CD14-positive monocyte (primary cell): ENCODE measurements around the gene STARD13. TPM values are rescaled to one million over a fixed set of nuclear protein-coding genes. Genes with fewer than 3 reads are reported as not detected.

Experiments used
- DNase-seq, 3 donors: peaks; one replicate each; pipeline ENCODE4 v3.0.0-alpha.2; 2011 to 2022
- H2AFZ ChIP-seq: 2 replicates; pipeline ENCODE4 v1.6.0; 2012; ENCODE audit warnings: mild to moderate bottlenecking, low read depth, low read length, inconsistent platforms; ENCODE audit not compliant: insufficient read depth, poor library complexity, severe bottlenecking
- H3K27ac ChIP-seq, 2 donors: 1 replicate in 1 of 2; 2 replicates in 1 of 2; pipeline ENCODE4 v1.5.1; 2012 to 2013; ENCODE audit warnings: low read length in 2 of 2, control low read depth in 1 of 2, inconsistent platforms in 1 of 2, low read depth in 1 of 2, mild to moderate bottlenecking in 1 of 2
- H3K27me3 ChIP-seq, 2 donors: one replicate each; pipeline versions ENCODE4 v1.6.0 to v1.6.1; 2011 to 2013; ENCODE audit warnings: low read length in 2 of 2; ENCODE audit not compliant: control insufficient read depth in 2 of 2, insufficient read depth in 2 of 2
- H3K36me3 ChIP-seq, 2 donors: replicated peaks in 1 of 2; 1 replicate in 1 of 2; 2 replicates in 1 of 2; pipeline versions ENCODE4 v1.5.1 to v1.6.1; 2012 to 2013; ENCODE audit warnings: low read length in 2 of 2, control low read depth in 1 of 2, inconsistent platforms in 1 of 2, mild to moderate bottlenecking in 1 of 2; ENCODE audit not compliant: insufficient read depth in 2 of 2, control insufficient read depth in 1 of 2
- H3K4me1 ChIP-seq, 2 donors: 1 replicate in 1 of 2; 2 replicates in 1 of 2; pipeline versions ENCODE4 v1.5.1 to v1.6.1; 2012 to 2013; ENCODE audit warnings: low read length in 2 of 2, control low read depth in 1 of 2, inconsistent platforms in 1 of 2, mild to moderate bottlenecking in 1 of 2, moderate library complexity in 1 of 2; ENCODE audit not compliant: insufficient read depth in 2 of 2, control insufficient read depth in 1 of 2
- H3K4me2 ChIP-seq: replicated peaks from 2 replicates; pipeline ENCODE3; 2012; ENCODE audit warnings: low read length, moderate library complexity, mild to moderate bottlenecking; ENCODE audit not compliant: poor library complexity, severe bottlenecking; ENCODE audit errors: extremely low read depth
- H3K4me3 ChIP-seq, 3 experiments: fragments of 200-600 bp in 1 of 3; sonication (generic) in 1 of 3; replicated peaks in 1 of 3; 1 replicate in 2 of 3; 2 replicates in 1 of 3; pipeline ENCODE4 v1.5.1; 2011 to 2013; ENCODE audit warnings: low read length in 3 of 3, mild to moderate bottlenecking in 3 of 3, control low read depth in 2 of 3, low read depth in 2 of 3, inconsistent platforms in 1 of 3, moderate library complexity in 1 of 3
- H3K79me2 ChIP-seq: 2 replicates; pipeline ENCODE4 v1.6.0; 2012; ENCODE audit warnings: mild to moderate bottlenecking, control low read depth, inconsistent platforms, low read length, moderate library complexity; ENCODE audit not compliant: insufficient read depth
- H3K9ac ChIP-seq: 2 replicates; pipeline ENCODE4 v1.6.0; 2017; ENCODE audit warnings: low read length, mild to moderate bottlenecking; ENCODE audit not compliant: insufficient read depth, poor library complexity, severe bottlenecking
- H3K9me3 ChIP-seq, 2 donors: replicated peaks in 1 of 2; 1 replicate in 1 of 2; 2 replicates in 1 of 2; pipeline versions ENCODE4 v1.5.1 to v1.6.1; 2012 to 2013; ENCODE audit warnings: low read length in 2 of 2, control low read depth in 1 of 2; ENCODE audit not compliant: control insufficient read depth in 1 of 2, insufficient read depth in 1 of 2
- H4K20me1 ChIP-seq: 2 replicates; pipeline ENCODE4 v1.6.0; 2012; ENCODE audit warnings: mild to moderate bottlenecking, low read length, control low read depth, moderate library complexity; ENCODE audit not compliant: insufficient read depth
- H3K27ac Mint-ChIP-seq, 7 donors: one replicate each; pipeline ENCODE4 v1.8.0; 2020; ENCODE audit warnings: mild to moderate bottlenecking in 7 of 7, mixed read lengths in 7 of 7, moderate library complexity in 6 of 7, inconsistent platforms in 2 of 7
- H3K27me3 Mint-ChIP-seq, 3 donors: one replicate each; pipeline ENCODE4 v1.8.0; 2021 to 2022; ENCODE audit warnings: low read depth in 3 of 3, mild to moderate bottlenecking in 3 of 3, mixed read lengths in 3 of 3, moderate library complexity in 3 of 3, inconsistent platforms in 1 of 3
- H3K36me3 Mint-ChIP-seq, 2 donors: one replicate each; pipeline ENCODE4 v1.8.0; 2020; ENCODE audit warnings: mixed read lengths in 2 of 2, inconsistent platforms in 1 of 2, mild to moderate bottlenecking in 1 of 2
- H3K4me1 Mint-ChIP-seq: one replicate; pipeline ENCODE4 v1.8.0; 2020; ENCODE audit warnings: mild to moderate bottlenecking, mixed read lengths
- H3K4me3 Mint-ChIP-seq, 2 donors: one replicate each; pipeline ENCODE4 v1.8.0; 2020; ENCODE audit warnings: mild to moderate bottlenecking in 2 of 2, mixed read lengths in 2 of 2, moderate library complexity in 1 of 2
- H3K9me3 Mint-ChIP-seq, 7 donors: one replicate each; pipeline ENCODE4 v1.8.0; 2020 to 2022; ENCODE audit warnings: mixed read lengths in 7 of 7, mild to moderate bottlenecking in 6 of 7, moderate library complexity in 6 of 7, inconsistent platforms in 2 of 7
- CTCF ChIP-seq: fragments of 200-600 bp; IDR thresholded peaks from one replicate; pipeline ENCODE4 v1.8.0; 2022; ENCODE audit warnings: antibody characterized with exemption, mild to moderate bottlenecking
- WGBS: methylation state at CpG from one replicate; pipeline ENCODE4 v1.1.5; 2013; ENCODE audit warnings: missing lambda C conversion rate; ENCODE audit not compliant: insufficient coverage; 5-methylcytosine and 5-hydroxymethylcytosine counted together
- intact Hi-C, 2 donors: fragments of 100-400 bp; cut with micrococcal nuclease; formaldehyde crosslinking; loops; one replicate each; pipeline versions ENCODE4 v1.15.0 to v1.15.1; 2023
- polyA plus RNA-seq, 3 donors: library from polyadenylated mRNA; depleted of rRNA in 1 of 3; unstranded in 2 of 3; stranded (reverse) in 1 of 3; fragments of 300-500 nt in 2 of 3; fragments of >200 nt in 1 of 3; fragmentation: Illumina TruSeq in 2 of 3; gene quantifications; 1 replicate in 2 of 3; 2 replicates in 1 of 3; pipeline ENCODE4 v1.2.3, GENCODE V29; 2012 to 2021

The STARD13 gene
- polyA plus RNA-seq, 3 donors = 0.37 to 0.69 (median 0.60) TPM

GRCh38 chr13:33204130-33204927, 81.2 kb downstream of the STARD13 start:
- peaks cover 0 to 5% (median 3%) of the 10 kb centered on the region in 3 donors for H3K27me3 Mint-ChIP-seq
- WGBS = 59% methylated on average over 8 of the region's 12 CpGs
- no peak for DNase-seq
- H4K20me1 ChIP-seq = no peaks in the 10 kb centered on the region
- no peak overlapping the region for H3K9ac ChIP-seq
- H3K79me2 ChIP-seq = no peaks in the 10 kb centered on the region
- H3K36me3 Mint-ChIP-seq = no peaks in the 10 kb centered on the region
- no peak overlapping the region for H3K4me2 ChIP-seq
- H3K9me3 ChIP-seq = no peaks in the 10 kb centered on the region
- H3K27ac ChIP-seq = no peak overlapping the region
- intact Hi-C loops = no loop called here
- no peaks in the 10 kb centered on the region for H3K27me3 ChIP-seq
- TF ChIP-seq CTCF = no peak
- H3K27ac Mint-ChIP-seq = peak overlapping the region in 2 of 7 donors; percentile 18 to 63
- peaks cover 7 to 8% of the 10 kb centered on the region in 2 donors for H3K4me1 ChIP-seq
- no peak overlapping the region for H2AFZ ChIP-seq
- peaks cover 37% of the 10 kb centered on the region for H3K4me1 Mint-ChIP-seq
- peak overlapping the region; percentile 7 to 46 for H3K4me3 Mint-ChIP-seq
- no peaks in the 10 kb centered on the region for H3K36me3 ChIP-seq
- H3K9me3 Mint-ChIP-seq = peaks cover 0 to 5% (median 0%) of the 10 kb centered on the region in 7 donors
- H3K4me3 ChIP-seq = no peak overlapping the region

- H3K27ac Mint-ChIP-seq = no peak overlapping the region
- H3K4me3 Mint-ChIP-seq = no peak overlapping the region
- H3K36me3 Mint-ChIP-seq = no peaks in the 10 kb centered on the region
- intact Hi-C loops = no loop called here
- Histone ChIP-seq H3K27ac (no peak overlapping the region), H3K4me1 (peaks cover 2 to 3% of the 10 kb centered on the region in 2 donors), H3K4me2 (no peak overlapping the region), H3K4me3 (no peak overlapping the region), H2AFZ (no peak overlapping the region), H3K79me2 (no peaks in the 10 kb centered on the region), H4K20me1 (no peaks in the 10 kb centered on the region), H3K27me3 (no peaks in the 10 kb centered on the region), H3K9ac (no peak overlapping the region), H3K9me3 (no peaks in the 10 kb centered on the region), H3K36me3 (no peaks in the 10 kb centered on the region)
- no peak for TF ChIP-seq CTCF
- peaks cover 0 to 5% (median 1%) of the 10 kb centered on the region in 3 donors for H3K27me3 Mint-ChIP-seq
- H3K4me1 Mint-ChIP-seq = peaks cover 29% of the 10 kb centered on the region
- WGBS = 72% methylated on average over 8 of the region's 8 CpGs
- H3K9me3 Mint-ChIP-seq = peaks cover 0 to 5% (median 0%) of the 10 kb centered on the region in 7 donors
- DNase-seq = no peak
Measured at GRCh38 chr13:33202644-33203169, 82.8 kb downstream of the STARD13 start.
